ENCODE results near the gene COQ8A.

The COQ8A gene

GRCh38 chr1:226973371-226973897 lies 33.3 kb downstream of the COQ8A start:
- DNase-seq (ENCODE audit: low read depth, low spot score), result no peak

GRCh38 chr1:226973898-226974543 lies 33.9 kb downstream of the COQ8A start:
- DNase-seq (ENCODE audit: low read depth, low spot score), result peak; percentile 71

GRCh38 chr1:226974544-226975258 lies 34.6 kb downstream of the COQ8A start:
- DNase-seq (ENCODE audit: low read depth, low spot score), result no peak

GRCh38 chr1:226975259-226976250 lies 35.5 kb downstream of the COQ8A start:
- DNase-seq (ENCODE audit: low read depth, low spot score), result no peak

GRCh38 chr1:226976276-226976977 lies 36.3 kb downstream of the COQ8A start:
- DNase-seq (ENCODE audit: low read depth, low spot score), result no peak

- no peak for DNase-seq (ENCODE audit: low read depth, low spot score)
Observed at GRCh38 chr1:226976978-226977642, 37.0 kb downstream of the COQ8A start.

GRCh38 chr1:226977643-226978431 lies 37.7 kb downstream of the COQ8A start:
- no peak for DNase-seq (ENCODE audit: low read depth, low spot score)

- DNase-seq (ENCODE audit: low read depth, low spot score), result no peak
Observed at GRCh38 chr1:226978432-226979114, 38.5 kb downstream of the COQ8A start.

- DNase-seq (ENCODE audit: low read depth, low spot score), result no peak
Observed at GRCh38 chr1:226979115-226979516, 39.0 kb downstream of the COQ8A start.

- no peak for DNase-seq (ENCODE audit: low read depth, low spot score)
Observed at GRCh38 chr1:226979517-226980121, 39.5 kb downstream of the COQ8A start.

GRCh38 chr1:226980122-226980560 lies 40.0 kb downstream of the COQ8A start:
- no peak for DNase-seq (ENCODE audit: low read depth, low spot score)

- DNase-seq (ENCODE audit: low read depth, low spot score), result no peak
Observed at GRCh38 chr1:226980565-226981385, 40.7 kb downstream of the COQ8A start.

GRCh38 chr1:226981386-226981817 lies 41.3 kb downstream of the COQ8A start:
- DNase-seq (ENCODE audit: low read depth, low spot score), result no peak

GRCh38 chr1:226981838-226982237 lies 41.7 kb downstream of the COQ8A start:
- no peak for DNase-seq (ENCODE audit: low read depth, low spot score)

GRCh38 chr1:226982451-226983177 lies 42.5 kb downstream of the COQ8A start:
- DNase-seq (ENCODE audit: low read depth, low spot score), result no peak

- DNase-seq (ENCODE audit: low read depth, low spot score), result no peak
Observed at GRCh38 chr1:226983247-226983991, 43.3 kb downstream of the COQ8A start.

GRCh38 chr1:226983992-226984364 lies 43.9 kb downstream of the COQ8A start:
- DNase-seq (ENCODE audit: low read depth, low spot score), result no peak

Measured in brain pericyte (primary cell).